NCI-H1930 (cell line): ENCODE measurements around the gene SCAMP4.

Experiments
- DNase-seq, 2 experiments: peaks; one replicate each; lab custom pipeline; 2025; lab: John Stamatoyannopoulos, UW

The SCAMP4 gene

GRCh38 chr19:1956868-1957492, 51.8 kb downstream of the SCAMP4 start:
- no peak for DNase-seq

GRCh38 chr19:1957562-1958248, 52.5 kb downstream of the SCAMP4 start:
- no peak for DNase-seq

- no peak for DNase-seq
Measured at GRCh38 chr19:1959928-1960589, 54.9 kb downstream of the SCAMP4 start.

- no peak for DNase-seq
Measured at GRCh38 chr19:1961000-1961883, 56.0 kb downstream of the SCAMP4 start.

GRCh38 chr19:1962674-1963073, 57.5 kb downstream of the SCAMP4 start:
- no peak for DNase-seq

- no peak for DNase-seq
Measured at GRCh38 chr19:1967087-1967608, 61.9 kb downstream of the SCAMP4 start.

GRCh38 chr19:1968279-1969175, 63.3 kb downstream of the SCAMP4 start:
- DNase-seq: no peak

- DNase-seq: no peak
Measured at GRCh38 chr19:1969176-1970002, 64.2 kb downstream of the SCAMP4 start.

GRCh38 chr19:1970003-1970805, 65.0 kb downstream of the SCAMP4 start:
- no peak for DNase-seq

GRCh38 chr19:1970806-1971502, 65.8 kb downstream of the SCAMP4 start:
- no peak for DNase-seq

GRCh38 chr19:1974381-1975161, 69.4 kb downstream of the SCAMP4 start:
- no peak for DNase-seq

- no peak for DNase-seq
Measured at GRCh38 chr19:1975162-1975480, 69.9 kb downstream of the SCAMP4 start.
